Left kidney (tissue), 2 donors: ENCODE data around the gene LRRC74A. TPM values are rescaled to one million over a fixed set of nuclear protein-coding genes. Genes with fewer than 3 reads are reported as not detected.
A peak's percentile ranks its signal among the peaks of the same experiment; 100 is the strongest.

Source experiments
- DNase-seq: peaks from one replicate; pipeline ENCODE4 v3.0.0-alpha.2; 2013
- polyA plus RNA-seq: library from polyadenylated mRNA; unstranded; fragments of 120-200 nt; gene quantifications from one replicate; pipeline ENCODE4 v1.2.1, GENCODE V29; 2013; ENCODE audit not compliant: insufficient read length

The LRRC74A gene
- polyA plus RNA-seq, 1 donor: not detected

GRCh38 chr14:76810525-76810924 lies 15.7 kb upstream of the LRRC74A start:
- no peak for DNase-seq

- DNase-seq: no peak
Observed at GRCh38 chr14:76810953-76811400, 15.2 kb upstream of the LRRC74A start.

- DNase-seq: no peak
Observed at GRCh38 chr14:76811561-76811960, 14.6 kb upstream of the LRRC74A start.

- no peak for DNase-seq
Observed at GRCh38 chr14:76812093-76812421, 14.2 kb upstream of the LRRC74A start.

- DNase-seq: peak; percentile 92
Observed at GRCh38 chr14:76812422-76813383, 13.5 kb upstream of the LRRC74A start, which contains the start of gene ANGEL1. Gene ANGEL1, minus strand, starts transcription at chr14:76812882. Its CDS starts 55 bp downstream, at chr14:76812827.

- no peak for DNase-seq
Observed at GRCh38 chr14:76814726-76815645, 11.2 kb upstream of the LRRC74A start.

- DNase-seq: no peak
Observed at GRCh38 chr14:76820700-76821099, 5.5 kb upstream of the LRRC74A start.

- no peak for DNase-seq
Observed at GRCh38 chr14:76827696-76828296, 1.6 kb downstream of the LRRC74A start.

- DNase-seq: no peak
Observed at GRCh38 chr14:76828339-76829012, 2.3 kb downstream of the LRRC74A start.

GRCh38 chr14:76829013-76829365 lies 2.8 kb downstream of the LRRC74A start:
- no peak for DNase-seq

- DNase-seq: no peak
Observed at GRCh38 chr14:76829650-76830421, 3.6 kb downstream of the LRRC74A start.

GRCh38 chr14:76830556-76830955 lies 4.3 kb downstream of the LRRC74A start:
- DNase-seq: no peak

- DNase-seq: no peak
Observed at GRCh38 chr14:76832503-76832988, 6.3 kb downstream of the LRRC74A start.

GRCh38 chr14:76833011-76833410 lies 6.8 kb downstream of the LRRC74A start:
- no peak for DNase-seq

- DNase-seq: no peak
Observed at GRCh38 chr14:76834241-76834661, 8.0 kb downstream of the LRRC74A start.

GRCh38 chr14:76836029-76836630 lies 9.9 kb downstream of the LRRC74A start:
- DNase-seq: no peak

- DNase-seq: no peak
Observed at GRCh38 chr14:76837524-76837923, 11.3 kb downstream of the LRRC74A start.

GRCh38 chr14:76842414-76842813 lies 16.2 kb downstream of the LRRC74A start:
- no peak for DNase-seq

GRCh38 chr14:76844223-76844622 lies 18.0 kb downstream of the LRRC74A start:
- DNase-seq: no peak

GRCh38 chr14:76846331-76847047 lies 20.3 kb downstream of the LRRC74A start:
- no peak for DNase-seq
